SK-N-MC (cell line): ENCODE measurements around the gene INSIG2.

Experiments used
- EZH2 ChIP-seq: fragments of 200-600 bp; sonication (generic); IDR thresholded peaks from one replicate; pipeline ENCODE4 v1.6.1; 2017; ENCODE audit warnings: antibody characterized with exemption
- POLR2AphosphoS5 ChIP-seq: IDR thresholded peaks from 2 replicates; pipeline ENCODE4 v1.6.1; 2012; ENCODE audit warnings: mild to moderate bottlenecking, low read depth, low read length, borderline replicate concordance

GRCh38 chr2:118045286-118045685, 43.0 kb upstream of the INSIG2 start:
- TF ChIP-seq POLR2AphosphoS5, result no peak
- TF ChIP-seq EZH2, result no peak
